Pons (tissue), 1 donor: Measurements from ENCODE around the gene RHBDF1.

Source experiments
- DNase-seq: peaks from one replicate; pipeline ENCODE4 v3.0.0-alpha.2; 2016; ENCODE audit warnings: low spot score

RHBDF1 gene

DNA sequence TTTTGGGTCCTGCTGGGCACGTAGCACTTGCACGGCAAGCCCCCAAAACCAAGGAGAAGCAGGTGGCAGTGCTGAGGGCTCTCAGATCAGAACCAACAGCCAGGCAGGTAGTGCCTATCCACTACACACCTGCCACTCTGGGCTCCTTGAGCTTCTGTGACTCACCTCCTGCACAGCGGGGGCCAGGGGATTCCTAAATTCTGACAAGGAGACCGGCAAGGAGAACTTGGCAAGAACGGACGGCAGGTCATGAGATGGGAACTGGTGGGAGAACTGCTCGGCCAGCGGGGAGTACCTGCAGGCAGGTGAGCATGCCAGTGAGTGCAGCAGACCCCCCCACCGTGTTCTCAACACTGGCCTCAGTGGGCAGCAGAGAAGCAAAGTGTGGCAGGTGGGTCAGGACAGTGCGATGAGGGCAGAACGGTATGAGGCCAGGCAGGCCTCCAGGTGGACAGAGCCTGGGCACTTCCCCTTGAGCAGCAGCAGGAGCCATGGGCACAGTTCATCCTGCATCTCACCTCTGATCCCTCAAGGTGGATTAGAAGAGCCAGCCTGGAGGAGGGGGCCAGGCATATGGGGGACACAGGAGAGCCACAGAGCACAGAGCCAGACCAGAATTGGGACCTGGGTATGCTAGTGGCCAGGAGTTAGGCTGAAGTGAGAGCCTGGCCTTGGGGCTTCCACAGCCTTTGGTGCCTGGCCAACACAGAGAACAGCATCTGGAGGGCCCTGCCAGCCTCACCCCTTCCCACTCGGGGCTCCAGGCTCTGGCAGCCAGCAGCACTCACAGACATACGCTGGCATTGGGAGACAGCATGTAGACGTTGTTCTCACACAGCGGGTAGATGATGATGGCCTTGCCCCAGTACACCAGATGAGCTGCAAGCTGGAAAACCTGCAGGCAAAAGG, 20.3 kb upstream of the RHBDF1 start:
- no peak for DNase-seq

DNA sequence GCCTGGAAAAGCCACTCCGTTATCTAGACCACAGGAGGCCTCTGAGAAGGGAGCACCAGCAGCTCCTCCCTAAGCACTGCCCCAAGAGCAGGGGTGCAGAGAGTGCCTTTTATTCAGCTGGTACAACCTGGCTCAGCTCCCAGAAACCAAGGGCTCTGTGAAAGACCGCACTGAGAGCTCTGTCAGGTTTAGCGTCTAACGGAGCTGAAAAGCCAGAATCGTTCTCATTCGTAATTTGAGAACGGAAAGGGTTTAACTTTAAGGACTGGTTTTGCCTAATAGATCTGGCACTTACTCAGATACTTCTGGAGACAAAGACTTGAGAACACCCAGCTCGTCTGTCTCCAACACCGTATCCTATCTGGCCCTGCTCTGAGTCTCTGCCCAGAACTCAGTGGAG, 19.1 kb upstream of the RHBDF1 start:
- DNase-seq = peak; percentile 91

DNA sequence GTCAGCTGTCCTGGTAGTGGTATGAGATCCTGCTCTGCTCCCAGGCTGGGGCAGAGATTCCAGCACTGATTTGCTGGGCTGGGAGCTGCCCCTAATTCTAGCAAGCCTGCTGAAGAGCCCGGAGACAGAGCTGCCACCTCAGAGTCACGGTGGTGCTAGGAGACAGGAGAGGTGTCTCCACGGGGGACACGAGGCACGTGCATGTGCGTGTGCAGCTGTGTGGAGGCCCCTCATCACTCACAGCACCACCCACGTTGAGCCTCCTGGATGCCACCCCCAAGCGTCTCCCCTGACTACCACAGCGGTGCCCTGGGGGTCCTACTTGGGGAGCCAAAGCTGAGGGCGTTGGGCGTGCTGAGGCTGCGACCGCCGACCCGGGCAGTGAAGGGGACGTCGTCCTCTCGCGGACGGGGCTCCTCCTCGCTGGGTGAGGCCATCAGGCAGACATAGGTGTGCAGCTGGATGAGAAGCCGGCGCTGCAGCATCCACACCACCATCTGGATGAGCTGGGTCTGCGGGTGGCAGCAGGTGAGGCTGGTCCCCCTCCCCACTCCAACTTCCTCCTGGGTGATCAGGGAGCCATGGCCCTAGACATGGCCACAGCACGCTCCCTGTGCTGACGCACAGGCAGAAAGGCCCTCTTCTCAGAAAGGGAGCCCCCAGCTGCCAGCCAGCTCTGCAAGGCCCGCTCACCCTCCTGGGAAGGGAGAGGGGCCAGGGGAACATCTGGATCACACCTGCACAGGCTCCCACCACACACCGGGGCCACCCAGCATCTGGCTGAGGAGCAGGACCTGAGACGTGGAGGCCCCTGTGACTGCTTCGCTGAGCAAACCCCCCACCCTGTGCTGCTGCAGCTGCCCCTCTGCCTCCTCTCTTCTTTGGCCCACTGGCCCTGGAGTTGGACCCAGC, 17.2 kb upstream of the RHBDF1 start:
- no peak for DNase-seq

DNA sequence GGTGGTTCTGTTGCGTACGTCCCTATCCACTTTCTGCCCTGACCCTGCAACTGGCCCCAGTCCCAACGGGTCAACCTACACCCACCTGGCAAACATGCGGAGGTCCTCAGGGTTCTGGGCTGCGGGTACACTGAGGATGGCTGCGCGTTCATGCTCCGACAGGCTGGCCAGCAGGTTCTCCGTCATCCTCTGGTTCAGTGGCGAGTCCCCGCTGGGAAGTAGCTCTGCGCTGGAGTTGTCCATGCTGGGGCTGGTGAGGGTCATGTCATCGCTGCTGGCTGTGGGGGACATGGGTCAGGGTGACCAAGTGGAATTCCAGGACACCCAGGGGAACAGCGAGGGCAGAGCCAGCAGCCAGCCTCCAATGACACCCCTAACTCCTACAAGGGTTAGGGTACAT, 16.2 kb upstream of the RHBDF1 start:
- no peak for DNase-seq

DNA sequence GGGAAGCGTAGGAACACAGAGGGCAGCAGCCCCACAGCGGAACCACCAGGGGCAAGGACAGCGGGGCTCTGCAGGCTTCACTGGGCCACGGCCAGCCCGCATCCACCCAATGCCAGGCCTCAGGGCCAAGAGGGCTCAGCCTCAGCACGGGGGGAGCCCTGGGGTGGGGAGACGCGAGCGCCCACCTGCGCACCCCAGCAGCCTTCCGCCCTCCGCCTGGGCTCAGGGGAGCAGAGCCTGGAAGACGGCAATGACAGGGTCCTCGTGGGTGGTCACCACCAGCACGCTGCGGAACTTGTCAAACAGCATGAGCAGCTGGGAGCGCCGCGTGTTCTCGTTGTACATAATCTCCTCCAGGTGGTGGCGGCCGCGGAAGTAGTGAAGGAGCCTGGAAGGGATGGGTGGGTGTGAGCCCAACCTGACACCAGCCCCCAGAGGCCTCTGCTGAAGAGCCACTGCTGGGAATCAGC, 14.1 kb upstream of the RHBDF1 start:
- DNase-seq = no peak

DNA sequence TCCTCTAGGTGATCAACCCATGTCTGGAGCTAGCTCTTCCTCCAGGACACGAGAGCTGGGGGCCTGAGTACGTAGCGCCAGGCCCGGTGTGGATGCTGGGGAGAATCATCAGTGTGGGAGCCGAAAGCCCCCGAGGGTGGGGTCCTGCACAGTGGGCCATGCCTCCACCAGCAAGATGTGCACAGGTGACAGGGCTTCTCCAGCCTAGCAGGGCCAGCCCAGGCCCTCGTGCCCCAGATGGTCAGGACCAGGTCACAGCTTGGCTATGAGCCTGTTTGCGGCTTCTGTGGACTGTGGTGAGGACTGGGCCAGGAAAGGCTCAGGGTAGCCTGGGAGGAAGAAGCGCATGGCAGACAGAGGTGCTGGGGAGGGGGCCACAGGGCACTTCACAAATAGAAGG, 13.4 kb upstream of the RHBDF1 start:
- no peak for DNase-seq

DNA sequence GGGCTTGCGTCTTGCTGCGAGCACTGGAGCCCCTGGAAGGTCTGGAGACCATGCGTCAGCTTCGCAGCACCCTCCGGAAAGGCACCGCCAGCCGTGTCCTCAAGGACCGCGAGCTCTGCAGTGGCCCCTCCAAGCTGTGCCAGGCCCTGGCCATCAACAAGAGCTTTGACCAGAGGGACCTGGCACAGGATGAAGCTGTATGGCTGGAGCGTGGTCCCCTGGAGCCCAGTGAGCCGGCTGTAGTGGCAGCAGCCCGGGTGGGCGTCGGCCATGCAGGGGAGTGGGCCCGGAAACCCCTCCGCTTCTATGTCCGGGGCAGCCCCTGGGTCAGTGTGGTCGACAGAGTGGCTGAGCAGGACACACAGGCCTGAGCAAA, 13.0 kb upstream of the RHBDF1 start:
- no peak for DNase-seq

DNA sequence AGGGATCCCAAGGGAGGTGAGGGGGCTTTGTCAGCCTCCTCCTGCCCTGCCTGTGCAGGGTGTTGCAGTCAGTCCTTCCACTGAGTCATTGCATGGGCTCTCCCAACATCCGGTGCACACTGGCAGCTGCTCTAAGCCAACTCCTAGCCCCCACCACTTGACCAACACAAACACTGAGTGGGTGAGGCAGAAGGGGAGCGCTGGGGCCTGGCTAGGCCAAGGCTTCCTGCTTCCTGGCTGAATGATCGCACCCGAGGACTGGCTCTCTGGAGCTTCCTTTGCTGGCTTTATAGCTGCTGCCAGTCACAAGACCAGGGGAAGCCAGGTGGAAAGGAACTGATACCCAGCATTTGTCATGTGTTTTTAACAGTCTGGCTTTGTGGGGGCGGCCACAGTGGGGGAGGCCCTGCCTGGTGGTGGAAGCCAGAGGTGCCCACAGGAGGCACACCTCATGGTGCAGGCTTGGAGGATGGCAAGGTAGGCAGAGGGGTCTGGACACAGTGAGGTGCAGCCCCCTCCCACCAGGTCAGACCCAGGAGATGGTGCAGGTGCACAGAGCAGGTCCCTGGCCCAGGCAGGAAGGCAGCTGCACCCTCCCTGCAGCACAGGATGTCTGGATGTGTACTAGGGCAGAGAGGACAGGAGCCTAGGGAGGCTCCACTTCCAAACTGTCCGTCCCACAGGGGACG, 12.4 kb upstream of the RHBDF1 start:
- DNase-seq = no peak

DNA sequence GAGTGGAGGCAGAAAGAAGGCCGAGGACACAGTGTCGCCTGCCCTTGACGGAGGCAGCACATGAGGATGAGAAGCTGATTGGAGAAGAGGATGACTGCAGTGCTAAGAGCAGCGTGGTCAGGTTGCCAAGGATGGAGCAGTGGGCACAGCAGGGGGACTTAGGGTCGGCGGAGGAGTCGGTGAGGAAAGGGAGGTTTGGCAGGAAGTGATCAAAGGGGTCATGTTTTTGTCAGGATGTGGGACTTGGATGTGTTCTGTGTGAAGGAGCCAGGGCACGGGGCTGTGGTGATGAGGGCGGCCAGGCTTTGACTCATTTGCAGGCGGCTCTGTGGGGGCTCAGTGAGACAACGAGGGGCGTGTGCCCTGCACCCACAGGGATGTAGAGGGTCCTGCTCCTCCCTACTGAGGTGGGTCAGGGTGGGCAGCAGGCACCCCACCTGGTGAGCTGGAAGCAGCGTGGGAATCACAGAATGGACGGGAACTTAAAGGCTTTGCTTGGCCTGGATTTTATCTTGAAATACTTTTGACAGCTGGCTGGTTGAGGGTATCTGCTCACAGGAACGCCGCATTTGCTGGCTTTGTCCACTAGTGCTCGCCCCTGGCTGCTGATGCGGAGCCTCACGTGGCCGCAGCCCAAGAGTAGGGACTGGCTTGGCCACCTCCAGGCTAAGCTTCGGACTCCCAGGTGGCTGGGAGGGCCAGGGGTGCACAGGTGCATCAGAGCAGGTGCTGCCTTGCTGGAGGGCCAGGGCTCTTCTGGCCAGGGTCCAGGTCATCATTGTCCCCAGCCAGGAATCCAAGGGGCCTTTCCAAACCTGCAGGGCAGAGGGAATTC, 11.6 kb upstream of the RHBDF1 start:
- DNase-seq = no peak

DNA sequence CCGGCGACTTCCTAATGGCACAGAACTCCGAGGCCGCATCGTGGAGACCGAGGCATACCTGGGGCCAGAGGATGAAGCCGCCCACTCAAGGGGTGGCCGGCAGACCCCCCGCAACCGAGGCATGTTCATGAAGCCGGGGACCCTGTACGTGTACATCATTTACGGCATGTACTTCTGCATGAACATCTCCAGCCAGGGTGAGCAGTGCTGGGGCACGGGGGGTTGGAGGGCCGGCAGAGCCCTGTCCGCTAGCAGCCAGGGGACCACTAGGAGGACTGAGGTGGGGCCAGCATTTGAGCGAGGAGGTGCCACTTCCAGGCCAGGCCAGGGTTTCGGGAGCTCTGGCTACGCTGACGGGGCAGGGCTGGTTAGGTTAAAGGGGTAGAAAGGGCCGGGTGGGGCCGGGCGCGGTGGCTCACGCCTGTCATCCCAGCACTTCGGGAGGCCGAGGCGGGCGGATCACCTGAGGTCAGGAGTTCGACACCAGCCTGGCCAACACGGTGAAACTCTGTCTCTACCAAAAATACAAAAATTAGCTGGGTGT, 10.7 kb upstream of the RHBDF1 start:
- no peak for DNase-seq

DNA sequence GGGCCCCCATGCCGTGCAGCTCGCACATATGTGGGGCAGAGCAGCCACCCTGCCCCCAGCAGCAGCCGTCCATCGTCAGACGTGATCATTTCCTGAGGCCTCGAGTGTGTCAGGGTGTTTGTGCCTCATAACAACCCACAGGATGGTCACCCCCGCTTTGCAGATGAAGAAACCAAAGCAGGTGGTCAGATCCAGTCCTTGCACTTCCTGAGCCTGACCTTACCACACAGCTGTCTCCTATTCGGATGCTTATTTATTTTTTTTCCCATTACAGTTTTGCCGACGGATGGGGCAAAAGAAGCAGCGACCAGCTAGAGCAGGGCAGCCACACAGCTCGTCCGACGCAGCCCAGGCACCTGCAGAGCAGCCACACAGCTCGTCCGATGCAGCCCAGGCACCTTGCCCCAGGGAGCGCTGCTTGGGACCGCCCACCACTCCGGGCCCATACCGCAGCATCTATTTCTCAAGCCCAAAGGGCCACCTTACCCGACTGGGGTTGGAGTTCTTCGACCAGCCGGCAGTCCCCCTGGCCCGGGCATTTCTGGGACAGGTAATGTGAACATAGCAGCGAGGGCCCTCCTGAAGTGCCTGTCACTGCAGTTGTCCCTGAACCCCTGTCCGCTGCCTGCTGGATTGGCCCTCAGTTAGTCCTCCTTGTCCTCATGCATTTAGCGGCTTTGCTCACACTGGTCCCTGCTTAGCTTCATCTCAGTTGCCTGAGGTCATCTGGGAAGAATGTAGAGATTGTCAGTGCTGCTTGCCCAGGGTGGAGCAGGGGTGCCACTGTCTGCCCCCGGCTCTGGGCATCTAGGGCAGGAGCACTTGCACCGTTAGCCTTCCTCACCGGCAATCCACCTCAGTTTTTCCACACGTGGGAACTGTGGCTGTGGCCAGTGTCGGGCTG, 7.0 kb upstream of the RHBDF1 start:
- no peak for DNase-seq

DNA sequence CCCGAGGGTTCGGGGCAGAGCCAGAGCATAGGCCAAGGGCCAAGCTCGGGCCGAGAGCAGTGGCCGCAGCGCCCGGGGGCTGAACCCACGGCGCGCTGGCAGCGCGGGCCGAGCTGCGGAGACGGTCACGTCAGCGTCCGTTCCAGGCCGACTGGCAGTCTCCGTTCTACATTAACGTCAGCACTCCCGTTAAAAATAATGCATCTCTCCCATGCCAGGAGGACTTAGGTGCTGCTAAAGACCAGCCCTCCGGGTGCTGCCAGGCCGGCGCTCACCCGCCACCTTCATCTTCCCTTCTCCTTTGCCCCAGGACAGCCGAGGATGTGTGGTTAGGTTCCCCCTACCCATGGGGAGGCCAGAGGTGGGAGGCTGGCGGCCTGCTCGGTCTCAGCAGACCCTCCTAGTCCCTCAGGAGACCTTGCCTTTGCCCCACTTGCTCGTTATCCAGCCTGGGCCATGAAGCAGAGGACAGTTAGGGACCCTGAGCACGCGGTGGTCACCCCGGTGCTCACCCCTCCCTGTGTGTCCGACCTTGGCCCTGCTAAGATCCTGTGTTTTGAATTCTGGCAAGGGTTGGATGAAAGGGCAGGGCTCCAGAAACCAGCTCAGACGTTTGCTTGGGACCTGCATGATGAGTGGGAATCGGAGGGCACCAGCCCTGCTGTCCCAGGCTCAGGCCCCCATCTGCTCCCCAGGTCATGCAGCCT, 6.2 kb upstream of the RHBDF1 start:
- DNase-seq = no peak

DNA sequence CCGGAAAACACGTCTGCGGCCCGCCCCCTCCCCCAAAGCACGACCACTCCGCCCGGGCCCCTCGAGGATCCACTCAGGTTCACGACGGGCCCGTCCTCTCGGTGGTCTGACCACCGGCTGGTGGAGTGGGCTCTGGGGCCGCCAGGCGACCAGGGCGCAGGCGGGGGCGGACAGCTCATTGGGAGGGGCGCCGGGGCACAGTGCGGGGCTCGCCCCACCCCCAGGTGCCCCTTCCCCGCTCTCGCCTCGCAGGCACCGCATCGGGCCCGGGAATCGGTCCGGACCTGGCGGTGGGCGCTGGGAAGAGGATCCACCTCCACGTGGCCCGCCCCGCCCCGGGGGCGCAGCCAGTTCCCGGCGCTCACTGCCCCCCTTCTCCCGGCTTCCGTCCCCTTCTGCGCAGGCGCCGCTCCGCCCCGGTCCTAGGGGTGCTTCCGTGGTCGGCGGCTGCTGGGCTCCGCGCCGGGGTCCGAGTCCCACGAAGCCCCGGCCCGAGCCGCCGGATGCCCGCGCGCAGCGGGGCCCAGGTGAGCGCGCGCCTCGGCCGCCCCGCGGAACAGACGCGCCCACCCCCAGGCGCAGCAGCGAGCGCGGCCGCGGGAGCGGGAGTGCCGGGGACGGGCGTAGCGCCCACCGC, 5.5 kb upstream of the RHBDF1 start, which contains the start of gene MPG:
MPG (plus strand) TSS at position 419 of the 637 bp plus-strand sequence; CDS start at position 504, 85 bp downstream.
- DNase-seq = peak; percentile 67

DNA sequence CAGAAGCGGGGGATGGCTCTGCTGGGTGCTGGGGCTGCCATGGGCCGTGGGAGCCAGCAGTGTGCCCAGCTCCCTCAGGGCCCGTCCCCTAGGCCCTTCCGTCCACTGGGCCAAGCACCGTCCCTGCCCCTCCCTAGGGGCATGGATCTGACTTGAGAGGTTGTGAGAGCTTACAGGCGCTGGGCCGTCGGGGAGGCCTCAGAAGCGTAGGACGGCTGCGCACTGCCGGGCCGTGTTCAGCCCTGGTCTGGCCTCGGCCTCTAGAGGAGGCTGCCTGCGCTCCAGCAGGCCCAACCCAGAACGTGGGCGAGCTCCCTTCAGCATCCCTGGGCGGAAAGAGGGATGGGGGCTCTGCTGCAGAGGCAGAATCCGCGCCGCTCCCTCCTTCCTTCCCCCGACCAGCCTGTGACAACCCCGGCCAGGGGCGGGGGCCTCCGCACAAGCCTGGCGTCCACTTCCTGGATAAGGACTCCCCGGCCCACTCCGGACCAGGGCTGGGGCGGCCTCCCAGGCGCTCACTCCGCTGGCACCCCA, 4.9 kb upstream of the RHBDF1 start:
- DNase-seq = no peak

DNA sequence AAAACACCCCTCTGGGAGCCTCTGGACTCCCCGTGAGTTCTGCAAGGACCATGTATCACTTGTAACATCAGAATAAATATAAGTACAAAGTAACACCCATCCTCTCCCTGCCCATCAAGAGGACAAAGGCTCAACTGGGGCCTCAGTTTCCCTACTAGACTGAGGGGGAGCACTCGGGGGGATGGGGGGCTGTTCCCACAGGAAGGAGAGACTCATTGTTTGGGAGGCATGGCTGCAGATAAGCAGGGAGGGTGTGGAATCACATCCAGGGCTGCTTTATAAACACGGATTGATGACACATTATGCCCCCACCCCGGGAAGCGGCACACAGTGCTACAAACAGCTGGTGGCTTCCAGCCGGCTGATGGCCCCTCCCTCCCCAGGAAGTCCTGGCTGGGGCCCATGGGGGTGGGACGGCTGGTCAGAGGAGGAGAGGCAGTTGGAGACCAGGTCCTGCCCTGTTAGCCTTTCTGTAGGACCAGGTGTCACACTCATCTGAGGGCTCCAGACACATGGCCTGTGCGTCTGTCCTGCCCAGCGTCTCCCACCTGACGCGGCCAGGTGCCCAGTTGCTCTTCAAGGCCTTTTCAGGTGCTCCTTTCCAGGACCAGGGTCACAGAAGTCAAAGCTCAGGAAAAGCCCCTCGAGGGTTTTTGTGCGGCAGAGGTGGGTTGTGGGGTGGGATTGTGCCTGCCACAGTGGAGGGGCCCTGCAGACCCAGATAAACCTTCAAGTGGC, 4.3 kb upstream of the RHBDF1 start:
- DNase-seq = no peak

DNA sequence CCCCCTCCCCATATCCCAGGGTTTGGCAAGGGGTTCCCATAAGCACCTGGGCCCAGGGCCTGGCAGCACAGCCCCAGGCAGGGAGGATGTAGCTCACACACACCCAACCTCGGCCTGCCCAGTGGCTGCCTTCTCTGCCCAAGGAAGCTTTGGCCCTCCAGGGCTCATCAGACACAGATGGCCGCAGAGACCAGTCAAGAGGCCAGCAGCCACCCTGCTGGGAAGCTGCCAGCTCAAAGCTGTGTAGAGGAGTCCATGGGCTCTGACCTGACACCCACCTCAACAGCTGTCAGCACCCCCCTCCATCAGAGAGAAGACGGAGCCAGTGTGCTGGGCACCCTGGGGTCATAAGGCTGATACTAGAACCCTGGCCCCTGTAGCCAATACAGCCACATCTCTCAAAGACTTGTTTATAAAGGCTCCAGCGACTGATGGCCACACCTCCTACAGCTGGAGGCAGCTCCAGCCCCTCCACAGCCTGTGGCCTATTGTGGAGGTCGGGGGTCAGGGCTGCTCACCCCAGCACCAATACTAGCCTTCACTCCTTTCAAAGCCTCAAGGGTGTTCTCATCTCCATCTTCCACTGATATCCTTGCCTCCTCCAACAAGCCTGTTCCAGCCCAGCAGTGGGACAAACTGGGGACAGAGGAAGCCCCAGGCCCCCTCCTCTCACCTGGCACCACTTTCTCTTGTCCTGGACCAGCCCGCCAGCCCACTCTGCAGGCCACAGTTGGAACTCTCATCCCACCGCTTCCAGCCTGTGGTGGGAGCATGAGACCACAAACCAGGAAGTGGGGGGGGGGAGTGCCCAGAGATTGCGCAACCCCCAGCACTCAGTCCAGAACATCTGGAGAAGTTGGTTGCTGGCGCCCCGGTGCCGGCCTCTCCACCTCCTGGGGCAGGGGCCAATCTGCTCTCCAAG, 3.4 kb upstream of the RHBDF1 start:
- DNase-seq = no peak
